ENCODE data around the gene FBP2. TPM values are rescaled to one million over a fixed set of nuclear protein-coding genes. Genes with fewer than 3 reads are reported as not detected.

FBP2 gene
- total and polyA plus RNA-seq, 4 donors = 0.02 to 0.88 TPM; not detected in 2

GRCh38 chr9:94526271-94526670, 67.4 kb downstream of the FBP2 start:
- H3K9me3 ChIP-seq (ENCODE audit: control insufficient read depth in 4 of 4, insufficient read depth in 3 of 4, low read length in 3 of 4) = no peaks in the 10 kb centered on the region
- no peak overlapping the region for H3K4me3 ChIP-seq
- no peaks in the 10 kb centered on the region for H3K27me3 ChIP-seq (ENCODE audit: control insufficient read depth in 3 of 3, insufficient read depth in 3 of 3, low read length in 2 of 3)
- WGBS, 2 donors = 97 to 98% methylated on average over 1 of the region's 1 CpG
- no peak overlapping the region for H3K27ac ChIP-seq (ENCODE audit: low read depth in 1 of 2, low read length in 1 of 2)
- no peak for DNase-seq
- no peak overlapping the region for H3K9ac ChIP-seq (ENCODE audit: insufficient read depth in 1 of 2, low read length in 2 of 2)
- H3K4me1 ChIP-seq (ENCODE audit: control insufficient read depth in 5 of 5, insufficient read depth in 5 of 5, low read length in 5 of 5) = no peaks in the 10 kb centered on the region
- no peaks in the 10 kb centered on the region for H3K36me3 ChIP-seq (ENCODE audit: control insufficient read depth in 4 of 4, insufficient read depth in 4 of 4, low read length in 4 of 4)
- no peak for ATAC-seq (ENCODE audit: insufficient read depth, low FRiP score)
- no peak for TF ChIP-seq CTCF (IDR thresholded peaks at IDR 0.05; ENCODE audit: control extremely low read depth, extremely low read depth)

- no peak for ATAC-seq (ENCODE audit: insufficient read depth, low FRiP score)
Observed at GRCh38 chr9:94525396-94526035, 68.1 kb downstream of the FBP2 start.

GRCh38 chr9:94517254-94517653, 76.4 kb downstream of the FBP2 start:
- WGBS, 2 donors = 93 to 97% methylated on average over 4 of the region's 4 CpGs
- Histone ChIP-seq H3K9ac (ENCODE audit: insufficient read depth in 1 of 2, low read length in 2 of 2) (no peak overlapping the region), H3K27ac (ENCODE audit: low read depth in 1 of 2, low read length in 1 of 2) (no peak overlapping the region), H3K36me3 (ENCODE audit: control insufficient read depth in 4 of 4, insufficient read depth in 4 of 4, low read length in 4 of 4) (no peaks in the 10 kb centered on the region), H3K9me3 (ENCODE audit: control insufficient read depth in 4 of 4, insufficient read depth in 3 of 4, low read length in 3 of 4) (no peaks in the 10 kb centered on the region), H3K4me1 (ENCODE audit: control insufficient read depth in 5 of 5, insufficient read depth in 5 of 5, low read length in 5 of 5) (no peaks in the 10 kb centered on the region), H3K4me3 (no peak overlapping the region), H3K27me3 (ENCODE audit: control insufficient read depth in 3 of 3, insufficient read depth in 3 of 3, low read length in 2 of 3) (no peaks in the 10 kb centered on the region)
- ATAC-seq (ENCODE audit: insufficient read depth, low FRiP score) (no peak), DNase-seq (no peak)
- no peak for TF ChIP-seq CTCF (IDR thresholded peaks at IDR 0.05; ENCODE audit: control extremely low read depth, extremely low read depth)

More at GRCh38 chr9:94525396-94526035, 68.1 kb downstream of the FBP2 start:
- Histone ChIP-seq H3K9ac (ENCODE audit: insufficient read depth in 1 of 2, low read length in 2 of 2) (no peak overlapping the region), H3K27ac (ENCODE audit: low read depth in 1 of 2, low read length in 1 of 2) (no peak overlapping the region), H3K4me3 (no peak overlapping the region), H3K27me3 (ENCODE audit: control insufficient read depth in 3 of 3, insufficient read depth in 3 of 3, low read length in 2 of 3) (no peaks in the 10 kb centered on the region), H3K36me3 (ENCODE audit: control insufficient read depth in 4 of 4, insufficient read depth in 4 of 4, low read length in 4 of 4) (no peaks in the 10 kb centered on the region), H3K4me1 (ENCODE audit: control insufficient read depth in 5 of 5, insufficient read depth in 5 of 5, low read length in 5 of 5) (no peaks in the 10 kb centered on the region), H3K9me3 (ENCODE audit: control insufficient read depth in 4 of 4, insufficient read depth in 3 of 4, low read length in 3 of 4) (no peaks in the 10 kb centered on the region)
- TF ChIP-seq CTCF (IDR thresholded peaks at IDR 0.05; ENCODE audit: control extremely low read depth, extremely low read depth) = no peak
- 87 to 92% methylated on average over 7 of the region's 7 CpGs for WGBS, 2 donors
- DNase-seq = no peak

GRCh38 chr9:94514722-94515121, 78.9 kb downstream of the FBP2 start:
- Histone ChIP-seq H3K9me3 (ENCODE audit: control insufficient read depth in 4 of 4, insufficient read depth in 3 of 4, low read length in 3 of 4) (no peaks in the 10 kb centered on the region), H3K9ac (ENCODE audit: insufficient read depth in 1 of 2, low read length in 2 of 2) (no peak overlapping the region), H3K36me3 (ENCODE audit: control insufficient read depth in 4 of 4, insufficient read depth in 4 of 4, low read length in 4 of 4) (no peaks in the 10 kb centered on the region), H3K27ac (ENCODE audit: low read depth in 1 of 2, low read length in 1 of 2) (no peak overlapping the region), H3K27me3 (ENCODE audit: control insufficient read depth in 3 of 3, insufficient read depth in 3 of 3, low read length in 2 of 3) (no peaks in the 10 kb centered on the region), H3K4me1 (ENCODE audit: control insufficient read depth in 5 of 5, insufficient read depth in 5 of 5, low read length in 5 of 5) (no peaks in the 10 kb centered on the region), H3K4me3 (no peak overlapping the region)
- DNase-seq (no peak), ATAC-seq (ENCODE audit: insufficient read depth, low FRiP score) (no peak)
- WGBS, 2 donors = 64 to 85% methylated on average over 3 of the region's 3 CpGs
- no peak for TF ChIP-seq CTCF (IDR thresholded peaks at IDR 0.05; ENCODE audit: control extremely low read depth, extremely low read depth)
